ENCODE data around the gene SMNDC1. TPM values are rescaled to one million over a fixed set of nuclear protein-coding genes. Genes with fewer than 3 reads are reported as not detected.
A peak's percentile ranks its signal among the peaks of the same experiment; 100 is the strongest.

Gene SMNDC1
- total RNA-seq = 46.2 TPM in 2 replicates

DNA sequence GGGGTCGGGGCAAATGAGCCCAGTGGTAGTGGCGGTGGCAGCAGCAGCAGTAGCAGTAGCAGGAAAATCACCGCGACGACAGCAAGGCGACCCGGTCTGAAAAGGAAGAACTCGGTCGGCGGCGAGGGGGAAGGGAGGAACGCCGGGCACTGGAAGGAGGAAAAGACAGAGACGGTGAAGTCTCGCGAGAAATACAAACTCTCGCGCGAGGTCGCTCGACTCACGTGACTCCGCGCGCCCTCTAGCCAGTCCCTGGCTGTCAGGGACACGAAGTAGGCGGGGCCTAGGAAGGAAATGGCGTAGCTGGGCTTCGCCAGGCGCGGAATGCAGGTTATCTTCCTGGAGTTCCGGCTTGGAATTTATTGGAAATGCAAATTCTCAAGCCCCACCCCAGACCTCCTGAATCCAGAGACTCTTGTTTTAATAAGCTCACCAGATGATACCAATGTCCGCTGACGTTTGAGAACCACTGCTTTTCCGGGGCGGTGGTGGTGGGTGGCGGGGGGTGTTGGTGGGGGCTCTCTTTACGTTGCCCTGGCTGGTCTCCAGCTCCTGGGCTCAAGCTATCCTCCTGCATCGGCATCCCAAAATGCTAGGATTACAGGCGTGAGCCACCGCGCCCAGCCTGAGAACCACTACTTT lies at the start of gene SMNDC1:
Gene SMNDC1, minus strand, starts transcription at position 141 of the 642 bp plus-strand sequence. CDS start 1,333 bp downstream, outside the sequence.
- intact Hi-C loops (cut with micrococcal nuclease) = loop anchor here (1.0 to 5.0 kb wide), 4 partner anchors 78 to 613 kb away; no protein-coding TSS in a partner anchor
- DNase-seq = peak; percentile 99
- Mint-ChIP-seq H3K27me3 (no peaks in the 10 kb centered on the region), H3K4me3 (peak within 1 kb of the TSS; percentile 97), H3K4me1 (peaks cover 39% of the 10 kb centered on the region), H3K9me3 (no peaks in the 10 kb centered on the region), H3K27ac (peak within 1 kb of the TSS; percentile 95), H3K36me3 (ENCODE audit: low read depth) (peaks cover 35% of the 10 kb centered on the region)

DNA sequence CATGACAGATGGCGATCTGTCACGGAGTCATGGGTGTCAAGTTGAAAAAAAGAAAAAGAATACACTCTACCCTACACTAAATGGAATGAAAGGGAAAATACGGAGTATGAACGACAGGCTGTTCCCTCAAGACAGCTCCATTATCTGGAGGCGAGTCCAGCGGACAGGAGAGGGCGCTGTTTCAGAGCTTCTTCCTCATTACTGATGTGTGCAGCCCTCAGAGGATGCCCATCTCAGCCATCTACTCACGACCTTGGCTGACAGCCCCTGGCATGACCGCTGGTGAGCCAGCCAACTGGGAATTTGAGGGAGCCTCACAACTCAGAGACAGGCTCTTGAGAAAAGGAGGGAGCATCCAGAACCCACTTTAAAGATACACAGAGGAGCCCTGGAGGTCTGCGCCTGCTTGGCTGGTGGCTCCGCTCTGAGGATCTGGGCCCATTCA lies 49.6 kb upstream of the SMNDC1 start:
- H3K36me3 Mint-ChIP-seq (ENCODE audit: low read depth) = no peaks in the 10 kb centered on the region
- no peaks in the 10 kb centered on the region for H3K9me3 Mint-ChIP-seq
- intact Hi-C loops (cut with micrococcal nuclease) = loop anchor here (1.0 to 5.0 kb wide), 2 partner anchors 33 to 193 kb away; no protein-coding TSS in a partner anchor
- H3K27me3 Mint-ChIP-seq = no peaks in the 10 kb centered on the region
- peak; percentile 94 for DNase-seq
- peak overlapping the region; percentile 89 for H3K4me3 Mint-ChIP-seq
- peak overlapping the region; percentile 99 for H3K27ac Mint-ChIP-seq
- peaks cover 65% of the 10 kb centered on the region for H3K4me1 Mint-ChIP-seq

DNA sequence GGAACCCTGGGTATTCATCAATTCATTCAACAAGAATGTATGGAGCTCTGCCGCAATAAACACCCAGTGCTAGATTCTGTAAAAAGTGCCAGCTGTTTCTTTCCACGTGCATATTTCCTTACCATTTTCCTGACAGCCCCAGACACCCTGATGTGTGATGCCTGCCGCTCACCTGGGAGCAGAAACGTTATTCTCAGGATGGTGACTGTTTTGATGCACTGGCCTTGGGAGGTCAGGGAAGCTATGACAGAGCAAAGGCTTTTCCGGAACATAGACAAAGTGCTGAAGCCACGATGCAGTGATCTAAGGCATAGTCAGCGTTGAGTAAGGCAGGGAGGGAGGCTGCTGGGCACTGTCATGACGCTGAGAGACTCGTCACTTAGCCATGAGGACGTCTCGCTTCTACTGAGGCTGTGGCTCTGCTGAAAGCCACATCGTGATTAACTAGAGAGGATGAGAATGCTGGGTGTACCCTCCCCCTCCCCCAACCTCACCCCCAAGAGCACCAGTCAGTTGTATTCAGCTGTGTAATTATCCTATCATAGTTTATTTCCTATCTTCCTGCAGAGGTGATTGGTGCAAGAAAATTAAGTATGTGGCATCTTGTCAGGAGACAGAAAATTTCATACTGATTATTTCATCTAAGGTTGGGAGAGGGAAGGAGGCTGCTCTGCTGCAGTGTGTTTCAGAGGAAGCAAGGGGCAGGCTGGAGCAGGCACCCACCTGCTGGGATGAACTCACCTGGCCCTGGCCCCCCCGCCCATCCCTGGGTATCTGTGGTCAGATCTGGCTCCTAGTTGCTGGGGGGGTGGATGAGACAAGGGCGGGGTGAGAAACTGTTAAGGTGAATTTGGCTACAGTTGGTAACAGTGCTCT lies 48.8 kb upstream of the SMNDC1 start:
- Mint-ChIP-seq H3K36me3 (ENCODE audit: low read depth) (no peaks in the 10 kb centered on the region), H3K4me3 (peak overlapping the region; percentile 89), H3K4me1 (peaks cover 58% of the 10 kb centered on the region), H3K27me3 (no peaks in the 10 kb centered on the region), H3K9me3 (no peaks in the 10 kb centered on the region), H3K27ac (peak overlapping the region; percentile 99)
- DNase-seq = peak; percentile 81
- intact Hi-C loops (cut with micrococcal nuclease) = loop anchor here (1.0 to 5.0 kb wide), 5 partner anchors 18 to 194 kb away; no protein-coding TSS in a partner anchor

DNA sequence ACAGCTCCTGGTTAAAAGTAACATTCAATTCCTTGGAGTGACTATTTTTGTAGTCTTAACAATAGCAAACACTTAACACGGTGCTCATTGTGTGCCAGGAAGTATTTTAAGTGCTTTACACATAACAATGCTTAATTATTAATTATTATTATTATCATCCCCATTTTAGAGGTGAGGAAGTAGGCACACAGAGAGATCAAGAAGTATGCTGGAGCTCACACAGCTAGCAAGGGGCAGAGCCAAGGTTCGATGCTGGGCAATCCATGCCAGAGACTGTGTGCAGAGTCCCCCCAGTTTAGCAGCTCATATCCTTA lies 48.2 kb upstream of the SMNDC1 start:
- H3K4me3 Mint-ChIP-seq = no peak overlapping the region
- H3K27ac Mint-ChIP-seq = peak overlapping the region; percentile 99
- no peaks in the 10 kb centered on the region for H3K27me3 Mint-ChIP-seq
- peaks cover 52% of the 10 kb centered on the region for H3K4me1 Mint-ChIP-seq
- H3K9me3 Mint-ChIP-seq = no peaks in the 10 kb centered on the region
- intact Hi-C loops (cut with micrococcal nuclease) = loop anchor here (1.0 to 5.0 kb wide), 4 partner anchors 18 to 42 kb away; no protein-coding TSS in a partner anchor
- no peak for DNase-seq
- no peaks in the 10 kb centered on the region for H3K36me3 Mint-ChIP-seq (ENCODE audit: low read depth)

DNA sequence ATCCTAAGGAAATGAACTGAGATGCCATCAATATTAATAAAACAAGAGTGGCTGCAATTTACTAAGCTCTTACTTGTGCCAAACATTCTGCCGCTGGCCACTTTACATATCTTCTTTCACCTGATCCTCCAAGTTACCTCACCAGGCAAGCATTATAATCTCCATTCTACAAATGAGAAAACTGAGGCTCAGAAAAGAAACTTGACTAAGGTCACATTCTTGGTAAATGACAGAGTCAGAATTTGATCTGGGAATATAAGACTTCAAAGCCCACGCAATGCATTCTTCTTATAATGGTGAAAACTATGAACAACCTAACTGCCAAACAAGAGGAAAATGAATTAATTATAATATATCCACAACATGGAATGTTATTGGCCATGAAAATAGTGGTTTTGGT lies 46.1 kb upstream of the SMNDC1 start:
- no peak overlapping the region for H3K4me3 Mint-ChIP-seq
- no peak for DNase-seq
- no peak overlapping the region for H3K27ac Mint-ChIP-seq
- no peaks in the 10 kb centered on the region for H3K36me3 Mint-ChIP-seq (ENCODE audit: low read depth)
- no peaks in the 10 kb centered on the region for H3K9me3 Mint-ChIP-seq
- intact Hi-C loops (cut with micrococcal nuclease) = loop anchor here (5.0 kb wide), 1 partner anchor 36 kb away; no protein-coding TSS in a partner anchor
- H3K4me1 Mint-ChIP-seq = peaks cover 39% of the 10 kb centered on the region
- H3K27me3 Mint-ChIP-seq = no peaks in the 10 kb centered on the region

DNA sequence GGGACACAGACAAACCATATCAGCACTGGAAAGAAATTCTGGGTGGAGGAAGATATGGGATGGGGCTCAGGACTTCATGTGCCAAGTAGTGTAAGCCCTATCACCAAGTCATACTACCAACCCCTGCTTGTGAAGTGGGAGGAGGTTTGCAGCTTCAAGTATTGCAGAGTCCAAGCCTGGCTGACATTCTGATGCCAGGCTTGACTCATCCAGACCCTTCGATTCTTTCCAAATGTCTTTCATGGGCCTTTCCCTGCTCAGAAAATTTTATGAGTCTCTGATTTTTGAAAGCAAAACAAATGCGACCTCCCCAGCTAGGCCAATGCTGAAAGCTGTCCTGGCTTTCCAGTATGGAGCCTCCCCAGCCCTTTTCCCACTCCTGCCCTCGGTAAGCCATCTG lies 45.1 kb upstream of the SMNDC1 start:
- Mint-ChIP-seq H3K4me3 (no peak overlapping the region), H3K4me1 (peaks cover 34% of the 10 kb centered on the region), H3K27ac (peak overlapping the region; percentile 63), H3K27me3 (no peaks in the 10 kb centered on the region), H3K36me3 (ENCODE audit: low read depth) (no peaks in the 10 kb centered on the region), H3K9me3 (no peaks in the 10 kb centered on the region)
- intact Hi-C loops (cut with micrococcal nuclease) = loop anchor here (5.0 kb wide), 1 partner anchor 37 kb away; no protein-coding TSS in a partner anchor
- no peak for DNase-seq

DNA sequence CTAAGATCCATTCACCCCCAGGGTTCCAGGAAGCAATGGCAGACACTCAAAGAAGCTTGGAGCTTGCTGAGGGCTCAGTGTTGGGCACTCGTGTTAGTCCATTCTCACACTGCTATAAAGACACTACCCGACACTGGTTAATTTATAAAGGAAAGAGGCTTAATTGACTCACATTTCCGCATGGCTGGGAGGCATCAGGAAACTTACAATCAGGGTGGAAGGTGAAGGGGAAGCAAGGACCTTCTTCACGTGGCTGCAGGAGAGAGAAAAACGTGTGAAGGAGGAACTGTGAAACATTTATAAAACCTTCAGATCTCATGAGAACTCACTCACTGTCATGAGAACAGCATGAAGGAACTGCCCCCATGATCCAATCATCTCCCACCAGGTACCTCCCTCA lies 44.7 kb upstream of the SMNDC1 start:
- H3K4me3 Mint-ChIP-seq = no peak overlapping the region
- H3K9me3 Mint-ChIP-seq = no peaks in the 10 kb centered on the region
- no peak for DNase-seq
- no peak overlapping the region for H3K27ac Mint-ChIP-seq
- intact Hi-C loops (cut with micrococcal nuclease) = no loop called here
- no peaks in the 10 kb centered on the region for H3K27me3 Mint-ChIP-seq
- no peaks in the 10 kb centered on the region for H3K36me3 Mint-ChIP-seq (ENCODE audit: low read depth)
- H3K4me1 Mint-ChIP-seq = peaks cover 32% of the 10 kb centered on the region

DNA sequence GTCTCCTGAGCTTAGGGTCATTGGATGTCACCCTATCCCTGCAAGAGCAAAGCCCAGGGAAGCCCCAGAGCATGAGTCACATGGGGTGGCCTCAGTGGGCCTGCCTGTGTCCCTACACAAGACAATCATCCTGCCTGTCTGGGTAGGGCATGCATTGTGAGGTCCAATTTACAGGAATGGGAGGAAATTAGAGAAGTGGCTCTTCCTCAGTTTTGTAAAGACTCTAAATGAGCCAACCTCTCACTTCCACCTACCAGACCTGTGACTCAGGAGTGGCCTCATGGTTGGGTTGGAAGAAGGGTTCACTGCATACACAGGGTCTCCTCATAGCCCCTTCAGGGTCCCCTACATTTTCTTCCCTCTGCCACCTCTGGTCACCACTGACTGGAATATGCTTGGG lies 43.6 kb upstream of the SMNDC1 start:
- Mint-ChIP-seq H3K27me3 (no peaks in the 10 kb centered on the region), H3K4me1 (peaks cover 22% of the 10 kb centered on the region), H3K9me3 (no peaks in the 10 kb centered on the region), H3K4me3 (no peak overlapping the region), H3K36me3 (ENCODE audit: low read depth) (no peaks in the 10 kb centered on the region), H3K27ac (no peak overlapping the region)
- DNase-seq = no peak
- intact Hi-C loops (cut with micrococcal nuclease) = no loop called here

DNA sequence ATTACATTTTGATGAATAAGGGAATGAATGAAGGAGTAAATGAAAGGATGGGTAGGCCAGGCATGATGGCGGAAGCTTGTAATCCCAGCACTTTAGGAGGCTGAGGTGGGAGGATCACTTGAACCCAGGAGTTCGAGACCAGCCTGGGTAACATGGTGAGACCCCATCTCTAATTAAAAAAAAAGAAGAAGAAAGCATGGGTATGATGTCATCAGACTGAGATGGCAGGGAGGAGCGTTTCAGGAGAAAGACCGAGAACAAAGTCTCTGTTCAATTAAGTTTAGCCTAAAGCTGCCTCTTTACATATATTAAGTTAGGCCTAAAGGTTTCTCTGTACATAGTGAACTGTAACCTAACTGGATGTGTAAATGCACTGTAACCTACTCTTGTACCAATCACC lies 42.2 kb upstream of the SMNDC1 start:
- H3K4me1 Mint-ChIP-seq = peaks cover 15% of the 10 kb centered on the region
- H3K9me3 Mint-ChIP-seq = no peaks in the 10 kb centered on the region
- H3K4me3 Mint-ChIP-seq = no peak overlapping the region
- peaks cover 6% of the 10 kb centered on the region for H3K27me3 Mint-ChIP-seq
- DNase-seq = no peak
- intact Hi-C loops (cut with micrococcal nuclease) = no loop called here
- no peak overlapping the region for H3K27ac Mint-ChIP-seq
- no peaks in the 10 kb centered on the region for H3K36me3 Mint-ChIP-seq (ENCODE audit: low read depth)

DNA sequence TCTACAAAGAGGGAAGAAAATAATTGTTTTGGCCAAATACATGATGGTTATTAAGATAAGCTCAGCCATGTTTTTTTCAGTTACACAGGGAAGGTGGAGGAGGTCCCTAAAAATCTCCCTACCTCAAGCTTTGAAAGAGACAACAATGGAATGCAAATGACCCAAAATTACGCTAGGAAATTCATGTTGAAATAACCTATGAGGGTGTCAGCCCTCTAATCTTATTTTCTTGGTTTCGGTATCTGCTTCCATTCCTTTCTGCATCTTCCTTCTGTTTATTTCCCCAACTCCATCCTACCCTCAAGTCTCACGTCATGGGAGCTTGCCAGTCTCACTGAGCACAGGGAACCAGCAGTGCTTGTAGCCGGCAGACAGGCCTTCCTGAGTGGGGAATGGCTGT lies 40.6 kb upstream of the SMNDC1 start:
- Mint-ChIP-seq H3K36me3 (ENCODE audit: low read depth) (no peaks in the 10 kb centered on the region), H3K27me3 (peaks cover 8% of the 10 kb centered on the region), H3K4me1 (peaks cover 15% of the 10 kb centered on the region), H3K4me3 (no peak overlapping the region), H3K27ac (no peak overlapping the region), H3K9me3 (no peaks in the 10 kb centered on the region)
- DNase-seq = no peak
- intact Hi-C loops (cut with micrococcal nuclease) = no loop called here

DNA sequence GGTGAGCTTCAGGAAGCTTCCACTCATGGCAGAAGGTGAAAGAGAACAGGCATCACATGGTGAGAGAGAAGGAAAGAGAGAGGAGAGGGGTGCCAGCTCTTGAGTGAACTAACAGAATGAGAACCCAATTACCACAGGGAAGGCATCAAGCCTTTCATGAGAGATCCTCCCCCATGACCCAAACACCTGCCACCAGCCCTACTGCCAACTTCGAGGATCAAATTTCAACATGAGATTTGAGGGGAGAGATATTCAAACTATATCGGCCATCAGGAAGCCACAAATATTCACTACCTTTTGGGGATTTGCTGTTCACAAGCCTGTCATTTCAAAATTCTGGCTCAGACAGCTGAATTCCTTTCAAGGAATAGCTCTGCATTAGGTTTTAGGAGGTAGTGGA lies 39.9 kb upstream of the SMNDC1 start:
- intact Hi-C loops (cut with micrococcal nuclease) = no loop called here
- Mint-ChIP-seq H3K4me1 (peaks cover 13% of the 10 kb centered on the region), H3K27ac (no peak overlapping the region), H3K4me3 (no peak overlapping the region), H3K27me3 (peaks cover 8% of the 10 kb centered on the region), H3K9me3 (no peaks in the 10 kb centered on the region), H3K36me3 (ENCODE audit: low read depth) (no peaks in the 10 kb centered on the region)
- no peak for DNase-seq

DNA sequence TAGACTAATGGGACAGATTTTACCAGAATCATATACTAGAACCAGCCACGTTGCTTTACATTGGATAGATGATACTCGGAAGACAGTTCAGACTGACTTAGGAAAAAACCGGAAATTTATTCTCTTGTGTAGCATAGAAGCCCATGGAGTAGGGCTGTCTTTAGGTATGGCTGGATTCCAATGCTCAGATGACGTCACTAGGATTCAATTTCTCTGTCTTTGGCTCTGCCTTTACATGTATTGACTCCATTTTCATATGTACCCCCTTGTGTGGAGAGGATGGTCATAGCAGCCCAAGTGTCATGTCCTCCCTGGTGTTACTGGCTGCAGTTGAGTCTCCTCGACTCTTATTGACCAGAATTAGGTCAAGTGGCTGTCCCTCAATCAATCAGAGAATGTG lies 39.2 kb upstream of the SMNDC1 start:
- Mint-ChIP-seq H3K36me3 (ENCODE audit: low read depth) (no peaks in the 10 kb centered on the region), H3K9me3 (no peaks in the 10 kb centered on the region), H3K4me1 (peaks cover 13% of the 10 kb centered on the region), H3K4me3 (no peak overlapping the region), H3K27me3 (peaks cover 8% of the 10 kb centered on the region), H3K27ac (no peak overlapping the region)
- no peak for DNase-seq
- intact Hi-C loops (cut with micrococcal nuclease) = no loop called here

DNA sequence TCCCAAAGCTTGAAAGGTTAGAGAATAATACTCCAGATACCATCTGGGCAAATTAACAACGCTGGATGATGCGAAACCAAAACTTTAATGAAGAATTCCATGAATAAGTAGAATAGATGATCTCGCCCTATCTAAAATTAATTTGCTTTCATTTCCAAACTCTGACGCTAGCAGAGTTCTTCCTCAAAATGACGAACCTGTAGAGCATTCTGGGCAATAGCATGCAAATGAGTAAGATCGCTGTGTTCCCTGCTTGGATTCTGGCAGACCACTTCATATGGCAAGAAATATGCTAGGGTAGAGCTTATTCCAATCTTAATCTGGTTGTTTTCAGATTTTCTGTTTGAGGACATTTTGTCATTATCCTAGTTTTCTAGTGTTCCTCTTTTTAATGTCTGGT lies 36.1 kb upstream of the SMNDC1 start:
- no peak overlapping the region for H3K27ac Mint-ChIP-seq
- no peak overlapping the region for H3K4me3 Mint-ChIP-seq
- H3K4me1 Mint-ChIP-seq = peaks cover 24% of the 10 kb centered on the region
- no peaks in the 10 kb centered on the region for H3K9me3 Mint-ChIP-seq
- H3K36me3 Mint-ChIP-seq (ENCODE audit: low read depth) = no peaks in the 10 kb centered on the region
- DNase-seq = no peak
- peaks cover 8% of the 10 kb centered on the region for H3K27me3 Mint-ChIP-seq
- intact Hi-C loops (cut with micrococcal nuclease) = no loop called here

DNA sequence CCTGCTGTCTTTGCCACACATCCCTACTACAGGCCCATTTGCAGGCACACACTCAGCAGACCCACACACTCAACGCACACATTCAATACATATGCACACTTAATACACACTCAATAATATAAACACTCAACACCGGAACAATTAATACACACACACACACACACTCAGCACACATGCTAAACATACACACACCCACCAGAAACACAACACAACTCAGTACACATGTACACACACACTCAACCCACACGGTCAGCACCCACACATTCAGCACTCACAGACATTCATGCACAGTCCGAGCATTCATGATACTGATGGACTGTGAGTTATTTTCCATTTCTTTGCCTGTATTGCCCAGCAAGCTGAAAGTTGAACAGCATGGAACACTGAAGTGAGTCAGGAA lies 35.4 kb upstream of the SMNDC1 start:
- peaks cover 29% of the 10 kb centered on the region for H3K4me1 Mint-ChIP-seq
- no peak overlapping the region for H3K4me3 Mint-ChIP-seq
- intact Hi-C loops (cut with micrococcal nuclease) = no loop called here
- no peaks in the 10 kb centered on the region for H3K36me3 Mint-ChIP-seq (ENCODE audit: low read depth)
- no peak for DNase-seq
- peaks cover 8% of the 10 kb centered on the region for H3K27me3 Mint-ChIP-seq
- no peak overlapping the region for H3K27ac Mint-ChIP-seq
- H3K9me3 Mint-ChIP-seq = no peaks in the 10 kb centered on the region
